ENCODE measurements around the gene STK11IP.

STK11IP gene

GRCh38 chr2:219597552-219598307 is at the start of gene STK11IP:
Gene STK11IP, plus strand, starts transcription at chr2:219597857. Its CDS starts 263 bp downstream, at chr2:219598120.
- peak; percentile 96 for DNase-seq (ENCODE audit: extremely low spot score)
- CTCF ChIA-PET, result interaction anchor here (1.4 to 2.6 kb wide), 2 partner anchors 38 to 56 kb away, joined by 7 to 11 read pairs; no protein-coding TSS in a partner anchor
- POLR2A ChIA-PET, result interaction anchor here (0.9 to 3.2 kb wide), 20 partner anchors 9 to 157 kb away, joined by 3 to 28 read pairs (median 4); partner anchors contain the start of genes CHPF, INHA and OBSL1
- TF ChIP-seq PKNOX1 (IDR thresholded peaks at IDR 0.05) (peak; percentile 93), ZNF384 (IDR thresholded peaks at IDR 0.05) (no peak), FOXM1 (IDR thresholded peaks at IDR 0.05; ENCODE audit: borderline replicate concordance) (no peak), ELF4 (IDR thresholded peaks at IDR 0.05) (peak; percentile 79)

- DNase-seq (ENCODE audit: extremely low spot score), result no peak
- TF ChIP-seq L3MBTL2 (conservative IDR thresholded peaks at IDR 0.05), result no peak
- TF ChIP-seq SP1 (IDR thresholded peaks at IDR 0.05), result no peak
- TF ChIP-seq ZNF384 (IDR thresholded peaks at IDR 0.05), result no peak
- TF ChIP-seq ARNT (IDR thresholded peaks at IDR 0.05), result no peak
- TF ChIP-seq PKNOX1 (IDR thresholded peaks at IDR 0.05), result no peak
- no peak for TF ChIP-seq LEF1 (IDR thresholded peaks at IDR 0.05; ENCODE audit: borderline replicate concordance)
- TF ChIP-seq ELF4 (IDR thresholded peaks at IDR 0.05), result no peak
- TF ChIP-seq HDGF (IDR thresholded peaks at IDR 0.05; ENCODE audit: borderline replicate concordance), result no peak
- TF ChIP-seq CTBP1 (IDR thresholded peaks at IDR 0.05; ENCODE audit: borderline replicate concordance), result no peak
- no peak for TF ChIP-seq BHLHE40 (IDR thresholded peaks at IDR 0.05; ENCODE audit: borderline replicate concordance)
- TF ChIP-seq SUZ12 (IDR thresholded peaks at IDR 0.05), result no peak
- no peak for TF ChIP-seq FOXA1 (IDR thresholded peaks at IDR 0.05)
- TF ChIP-seq NFRKB (IDR thresholded peaks at IDR 0.05), result no peak
- no peak for TF ChIP-seq FOXM1 (IDR thresholded peaks at IDR 0.05; ENCODE audit: borderline replicate concordance)
- TF ChIP-seq FOXK2 (IDR thresholded peaks at IDR 0.05), result no peak
- TF ChIP-seq TARDBP (IDR thresholded peaks at IDR 0.05), result no peak
- CTCF ChIA-PET, result interaction anchor here (1.7 kb wide), 1 partner anchor 11 kb away, joined by 5 read pairs; no protein-coding TSS in a partner anchor
- POLR2A ChIA-PET, result interaction anchor here (1.1 kb wide), 1 partner anchor 49 kb away, joined by 5 read pairs; the partner anchor contains the start of gene STK11IP
These were observed 48.7 kb upstream of the STK11IP start for GRCh38 chr2:219548990-219549389.

- TF ChIP-seq SUZ12 (IDR thresholded peaks at IDR 0.05), result no peak
- no peak for TF ChIP-seq TARDBP (IDR thresholded peaks at IDR 0.05)
- TF ChIP-seq L3MBTL2 (conservative IDR thresholded peaks at IDR 0.05), result no peak
- no peak for TF ChIP-seq FOXM1 (IDR thresholded peaks at IDR 0.05; ENCODE audit: borderline replicate concordance)
- no peak for TF ChIP-seq HDGF (IDR thresholded peaks at IDR 0.05; ENCODE audit: borderline replicate concordance)
- no peak for TF ChIP-seq ELF4 (IDR thresholded peaks at IDR 0.05)
- TF ChIP-seq CTBP1 (IDR thresholded peaks at IDR 0.05; ENCODE audit: borderline replicate concordance), result no peak
- no peak for TF ChIP-seq FOXA1 (IDR thresholded peaks at IDR 0.05)
- no peak for TF ChIP-seq PKNOX1 (IDR thresholded peaks at IDR 0.05)
- no peak for TF ChIP-seq BHLHE40 (IDR thresholded peaks at IDR 0.05; ENCODE audit: borderline replicate concordance)
- TF ChIP-seq FOXK2 (IDR thresholded peaks at IDR 0.05), result no peak
- TF ChIP-seq NFRKB (IDR thresholded peaks at IDR 0.05), result no peak
- no peak for TF ChIP-seq SP1 (IDR thresholded peaks at IDR 0.05)
- no peak for TF ChIP-seq LEF1 (IDR thresholded peaks at IDR 0.05; ENCODE audit: borderline replicate concordance)
- DNase-seq (ENCODE audit: extremely low spot score), result no peak
- ChIA-PET POLR2A (interaction anchor here (1.1 kb wide), 1 partner anchor 48 kb away, joined by 5 read pairs; the partner anchor contains the start of gene STK11IP), CTCF (interaction anchor here (0.8 to 1.7 kb wide), 2 partner anchors 8 to 10 kb away, joined by 3 to 5 read pairs; no protein-coding TSS in a partner anchor)
These were observed 48.0 kb upstream of the STK11IP start for GRCh38 chr2:219549619-219550018.

GRCh38 chr2:219551441-219552381 is 45.9 kb upstream of the STK11IP start:
- POLR2A ChIA-PET, result interaction anchor here (1.0 to 1.9 kb wide), 4 partner anchors 9 to 46 kb away, joined by 3 to 7 read pairs (median 6); partner anchors contain the start of gene STK11IP
- TF ChIP-seq CTBP1 (IDR thresholded peaks at IDR 0.05; ENCODE audit: borderline replicate concordance), result no peak
- no peak for TF ChIP-seq SP1 (IDR thresholded peaks at IDR 0.05)
- TF ChIP-seq ARNT (IDR thresholded peaks at IDR 0.05), result no peak
- TF ChIP-seq FOXM1 (IDR thresholded peaks at IDR 0.05; ENCODE audit: borderline replicate concordance), result no peak
- no peak for TF ChIP-seq SUZ12 (IDR thresholded peaks at IDR 0.05)
- no peak for TF ChIP-seq NFRKB (IDR thresholded peaks at IDR 0.05)
- TF ChIP-seq TARDBP (IDR thresholded peaks at IDR 0.05), result no peak
- TF ChIP-seq FOXA1 (IDR thresholded peaks at IDR 0.05), result no peak
- no peak for TF ChIP-seq LEF1 (IDR thresholded peaks at IDR 0.05; ENCODE audit: borderline replicate concordance)
- TF ChIP-seq L3MBTL2 (conservative IDR thresholded peaks at IDR 0.05), result no peak
- TF ChIP-seq HDGF (IDR thresholded peaks at IDR 0.05; ENCODE audit: borderline replicate concordance), result no peak
- no peak for TF ChIP-seq ZNF384 (IDR thresholded peaks at IDR 0.05)
- no peak for TF ChIP-seq FOXK2 (IDR thresholded peaks at IDR 0.05)
- no peak for TF ChIP-seq BHLHE40 (IDR thresholded peaks at IDR 0.05; ENCODE audit: borderline replicate concordance)
- CTCF ChIA-PET, result interaction anchor here (0.6 to 1.0 kb wide), 3 partner anchors 9 to 88 kb away, joined by 4 to 6 read pairs (median 6); no protein-coding TSS in a partner anchor
- DNase-seq (ENCODE audit: extremely low spot score), result no peak
